HG02759 (cell line): Measurements from ENCODE around the gene ARHGAP30.
"Not testable (repeated sequence)": the region's sequence is repeated elsewhere in the genome, so short reads cannot be mapped to it uniquely, and the experiment has no call there.

Experiments used
- ATAC-seq: cut with Tn5 transposase; IDR thresholded peaks from one replicate; pipeline ENCODE4 v1.9.1; 2021; ENCODE audit warnings: mild to moderate bottlenecking, moderate library complexity; ENCODE audit not compliant: unreplicated experiment

Gene ARHGAP30

GRCh38 chr1:161044535-161044907 is 25.2 kb downstream of the ARHGAP30 start:
- ATAC-seq: no peak

- ATAC-seq: no peak
Observed at GRCh38 chr1:161039546-161039945, 30.1 kb downstream of the ARHGAP30 start.

- ATAC-seq: no peak
Observed at GRCh38 chr1:161039154-161039545, 30.5 kb downstream of the ARHGAP30 start.

DNA sequence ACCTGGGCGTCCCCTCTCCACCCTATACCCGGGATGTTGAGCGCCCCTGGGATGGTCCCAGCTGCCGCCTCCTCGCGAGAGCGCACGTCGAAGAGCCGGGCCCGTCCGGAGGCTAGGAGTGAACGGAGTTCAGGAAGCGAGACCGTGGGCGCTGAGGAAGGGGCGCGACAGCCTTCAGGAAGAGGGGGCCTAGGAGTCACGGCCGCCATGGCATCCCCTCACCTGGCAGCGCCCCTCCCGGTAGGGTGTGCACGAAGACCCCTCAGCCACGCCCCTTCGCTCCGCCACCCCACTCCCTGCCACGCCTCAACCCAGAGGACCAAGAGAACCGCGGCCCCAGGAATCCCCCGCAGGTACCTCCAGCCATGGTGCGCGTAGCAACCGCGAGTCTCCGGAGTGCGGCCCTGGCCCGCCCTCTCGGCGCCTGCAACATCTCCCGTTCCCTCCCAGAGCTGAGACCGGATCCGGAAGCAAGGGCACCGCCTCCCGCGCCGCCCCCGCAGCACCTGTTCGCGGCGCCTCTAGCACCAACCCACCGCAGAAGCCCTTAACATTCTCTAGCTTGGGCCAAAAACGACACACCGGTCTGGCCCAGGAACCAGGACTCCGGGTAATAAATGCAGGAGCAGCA is 31.1 kb downstream of the ARHGAP30 start, which contains the start of gene TSTD1:
TSTD1 (minus strand) TSS at position 442 of the 631 bp plus-strand sequence; CDS start at position 367, 75 bp downstream.
- ATAC-seq: peak; percentile 80

GRCh38 chr1:161037661-161038522 is 31.8 kb downstream of the ARHGAP30 start:
- no peak for ATAC-seq

GRCh38 chr1:161033751-161034150 is 35.9 kb downstream of the ARHGAP30 start:
- no peak for ATAC-seq

GRCh38 chr1:161032409-161032808 is 37.3 kb downstream of the ARHGAP30 start:
- no peak for ATAC-seq

DNA sequence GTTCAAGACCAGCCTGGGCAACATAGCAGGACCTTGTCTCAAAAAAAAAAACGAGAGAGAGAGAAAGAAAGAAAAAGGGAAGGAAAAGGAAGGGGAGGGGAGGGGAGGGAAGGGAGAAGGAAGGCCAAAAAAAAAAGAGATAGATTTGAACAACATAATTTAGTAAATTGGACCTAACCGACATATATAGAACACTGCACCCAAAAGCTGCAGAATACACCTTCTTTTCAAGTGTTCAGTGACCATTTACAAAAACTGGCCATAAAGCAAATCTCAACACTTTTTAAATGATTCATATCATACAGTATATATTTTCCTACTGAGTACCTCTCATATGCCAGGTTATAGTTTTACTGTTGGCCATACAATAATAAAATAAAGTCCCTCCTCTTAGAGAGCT is 37.8 kb downstream of the ARHGAP30 start:
- ATAC-seq: no peak

- not testable (repeated sequence) for ATAC-seq
Observed at GRCh38 chr1:161029466-161029865, 40.2 kb downstream of the ARHGAP30 start.

GRCh38 chr1:161026954-161027353 is 42.7 kb downstream of the ARHGAP30 start:
- not testable (repeated sequence) for ATAC-seq

DNA sequence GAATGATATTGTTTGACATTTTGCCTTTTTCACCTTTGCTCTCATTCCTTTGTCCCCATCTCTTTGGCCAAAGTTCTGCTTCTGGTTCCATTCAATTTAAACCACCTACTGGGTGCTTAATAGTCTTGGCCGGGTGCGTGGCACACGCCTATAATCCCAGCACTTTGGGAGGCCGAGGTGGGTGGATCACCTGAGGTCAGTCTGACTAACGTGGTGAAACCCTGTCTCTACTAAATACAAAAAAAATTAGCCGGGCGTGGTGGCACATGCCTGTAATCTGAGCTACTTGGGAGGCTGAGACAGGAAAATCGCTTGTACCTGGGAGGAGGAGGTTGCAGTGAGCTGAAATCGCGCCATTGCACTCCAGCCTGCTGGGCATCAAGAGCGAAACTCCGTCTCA is 47.3 kb downstream of the ARHGAP30 start:
- ATAC-seq: not testable (repeated sequence)

- no peak for ATAC-seq
Observed at GRCh38 chr1:161021970-161022353, 47.7 kb downstream of the ARHGAP30 start.

- ATAC-seq: peak; percentile 88
Observed at GRCh38 chr1:161021165-161021969, 48.3 kb downstream of the ARHGAP30 start.

GRCh38 chr1:161020509-161021164 is 49.1 kb downstream of the ARHGAP30 start, which contains the start of gene F11R:
Gene F11R (minus strand): TSS chr1:161021152. CDS start chr1:161021073, 79 bp downstream.
- peak; percentile 39 for ATAC-seq

DNA sequence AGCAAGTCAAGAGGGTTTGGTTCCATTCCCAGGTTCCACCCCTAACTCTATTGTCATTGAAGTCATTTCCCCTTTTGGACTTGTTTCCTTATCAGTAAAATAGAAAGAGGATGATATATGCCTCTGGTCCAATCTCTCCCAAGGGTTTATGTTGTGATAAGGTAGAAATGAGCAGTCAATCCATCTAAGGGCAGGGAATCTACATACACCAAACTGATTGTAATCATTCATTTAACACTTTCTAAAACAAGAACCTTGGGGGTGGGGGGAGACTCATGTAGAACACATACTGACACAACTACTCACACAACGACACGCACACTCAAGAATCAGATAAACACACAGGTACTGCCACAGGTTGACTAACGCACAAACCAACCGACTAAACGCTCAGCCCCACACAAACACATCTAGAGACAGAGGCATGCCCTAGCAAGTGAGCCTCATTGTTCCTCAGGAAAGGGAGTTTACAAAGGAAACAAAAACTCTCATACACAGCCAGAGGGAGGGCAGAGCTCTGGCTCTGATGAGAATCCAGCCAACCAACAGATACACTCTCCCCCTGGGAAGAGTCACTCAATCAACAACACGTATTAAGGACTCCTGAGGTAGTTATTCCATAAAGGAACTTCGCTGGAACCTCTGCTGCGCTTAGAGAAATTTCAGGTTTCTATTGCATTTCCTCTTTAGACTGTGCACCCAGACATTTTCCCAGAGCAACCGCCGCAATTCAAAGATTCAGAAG is 49.8 kb downstream of the ARHGAP30 start:
- ATAC-seq: peak; percentile 6

- ATAC-seq: not testable (repeated sequence)
Observed at GRCh38 chr1:161019111-161019660, 50.5 kb downstream of the ARHGAP30 start.

DNA sequence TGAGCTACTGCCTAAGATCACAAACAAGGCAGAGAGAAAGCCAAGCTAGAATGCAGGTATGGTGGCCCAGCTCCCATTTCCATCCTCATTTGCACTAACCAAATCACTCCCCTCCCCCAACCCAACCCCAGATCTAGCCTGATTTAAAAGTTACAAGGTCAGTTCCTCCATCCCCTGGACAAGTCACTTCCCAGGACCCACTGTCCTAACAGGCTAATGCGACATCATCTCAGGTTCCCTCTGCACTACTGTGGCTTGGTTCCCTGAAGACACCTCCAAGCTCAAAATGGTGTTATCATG is 51.1 kb downstream of the ARHGAP30 start:
- no peak for ATAC-seq

DNA sequence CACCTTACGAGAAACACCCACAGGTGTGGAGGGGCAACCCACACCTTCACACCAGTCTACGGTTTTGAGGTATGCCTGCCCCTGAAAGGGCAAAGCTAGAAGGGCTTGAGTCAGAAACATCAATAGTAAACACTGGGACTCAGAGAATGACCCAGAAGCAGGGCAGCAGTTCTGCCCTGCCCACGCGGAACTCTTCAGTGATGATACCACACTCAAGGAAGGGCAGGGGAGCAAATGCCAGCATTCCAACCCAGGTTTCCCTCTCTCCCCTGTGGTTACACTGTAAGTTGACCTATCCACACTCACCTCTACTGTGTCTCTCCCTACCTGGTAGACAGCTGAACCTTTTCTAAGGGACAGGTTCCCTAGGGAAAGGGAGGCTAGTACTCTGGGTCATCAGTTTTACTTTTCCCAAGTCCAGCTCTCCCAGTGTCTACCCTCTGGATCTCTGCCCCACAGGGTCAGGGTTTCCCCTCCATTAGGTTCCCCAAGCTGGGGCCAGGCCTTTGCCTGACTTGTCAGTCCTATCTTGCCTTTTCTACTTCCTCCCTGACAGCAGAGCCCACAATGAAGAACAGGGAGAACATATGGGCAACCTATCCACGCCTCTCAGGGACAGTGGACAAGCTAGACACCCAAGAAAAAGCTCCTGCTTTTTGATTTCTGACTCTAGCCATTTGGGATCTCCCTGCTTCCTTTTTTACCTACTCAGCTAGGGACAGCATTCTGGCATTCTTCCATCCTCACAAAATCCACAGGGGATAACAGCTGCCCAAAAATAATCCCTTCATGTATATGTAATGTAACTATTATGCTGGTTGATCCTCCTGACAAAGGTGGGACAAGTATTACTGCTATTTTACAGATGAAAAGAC is 51.7 kb downstream of the ARHGAP30 start:
- no peak for ATAC-seq

DNA sequence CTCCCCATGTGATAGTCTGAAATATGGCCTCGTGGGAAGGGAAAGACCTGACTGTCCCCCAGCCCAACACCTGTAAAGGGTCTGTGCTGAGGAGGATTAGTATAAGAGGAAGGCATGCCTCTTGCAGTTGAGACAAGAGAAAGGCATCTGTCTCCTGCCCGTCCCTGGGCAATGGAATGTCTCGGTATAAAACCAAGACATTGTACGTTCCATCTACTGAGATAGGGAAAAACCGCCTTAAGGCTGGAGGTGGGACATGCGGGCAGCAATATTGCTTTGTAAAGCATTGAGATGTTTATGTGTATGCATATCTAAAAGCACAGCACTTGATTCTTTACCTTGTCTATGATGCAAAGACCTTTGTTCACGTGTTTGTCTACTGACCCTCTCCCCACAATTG is 52.5 kb downstream of the ARHGAP30 start:
- not testable (repeated sequence) for ATAC-seq
